Measurements from ENCODE around the gene KDM3A. TPM values are rescaled to one million over a fixed set of nuclear protein-coding genes. Genes with fewer than 3 reads are reported as not detected.

KDM3A gene
- polyA plus RNA-seq, 1 of the 3 experiments (the other 2 are of a cell fraction), result 13.7 TPM

DNA sequence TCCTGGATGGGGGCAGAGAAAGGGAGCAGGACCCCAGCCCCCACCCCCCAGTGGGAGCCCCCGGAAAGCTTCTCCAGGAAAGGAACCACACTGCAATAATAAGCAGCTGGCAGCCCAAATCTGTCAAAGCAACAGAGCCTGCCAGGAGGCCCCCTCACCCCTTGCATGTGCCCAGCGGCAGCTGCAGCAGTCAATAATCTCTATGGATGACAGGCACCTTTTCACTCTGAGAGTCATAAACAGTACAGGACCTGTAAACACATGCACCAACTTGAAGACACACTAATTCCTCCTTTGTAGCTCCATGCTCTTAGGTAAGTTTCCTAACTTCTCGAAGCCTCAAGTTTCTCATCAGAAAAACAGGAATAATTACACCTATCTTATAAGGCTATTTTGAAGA lies 26.2 kb upstream of the KDM3A start:
- CTCF ChIA-PET, result interaction anchor here (1.8 kb wide), 1 partner anchor 48 kb away, joined by 4 read pairs; no protein-coding TSS in a partner anchor
- DNase-seq, result no peak
- Histone ChIP-seq H3K9me3 (no peaks in the 10 kb centered on the region), H3K4me1 (ENCODE audit: control insufficient read depth in 1 of 2, insufficient read depth in 2 of 2, low read depth in 1 of 2, low read length in 1 of 2) (peaks cover 0 to 4% of the 10 kb centered on the region in 2 experiments; a peak in 1 of 4 replicates), H4K20me1 (ENCODE audit: insufficient read depth) (no peaks in the 10 kb centered on the region), H3K4me3 (ENCODE audit: low read depth in 2 of 2, low read length in 1 of 2) (no peak overlapping the region), H2AFZ (ENCODE audit: low read depth) (no peak overlapping the region), H3K4me2 (no peak overlapping the region), H3K79me2 (ENCODE audit: insufficient read depth) (no peaks in the 10 kb centered on the region), H3K36me3 (replicated peaks in 1 of 2; ENCODE audit: control insufficient read depth in 1 of 2, insufficient read depth in 2 of 2, low read length in 1 of 2) (no peaks in the 10 kb centered on the region), H3K9me2 (no peaks in the 10 kb centered on the region), H3K9ac (no peak overlapping the region), H3K27ac (ENCODE audit: low read depth in 2 of 2, low read length in 1 of 2) (no peak overlapping the region), H3K27me3 (ENCODE audit: insufficient read depth) (no peaks in the 10 kb centered on the region), H3F3A (replicated peaks; ENCODE audit: insufficient read depth) (no peaks in the 10 kb centered on the region)
- POLR2A ChIA-PET, result no interaction called here
- 51% methylated on average over 3 of the region's 3 CpGs for WGBS (ENCODE audit: low lambda C conversion rate)
- TF ChIP-seq, protein P1, sequence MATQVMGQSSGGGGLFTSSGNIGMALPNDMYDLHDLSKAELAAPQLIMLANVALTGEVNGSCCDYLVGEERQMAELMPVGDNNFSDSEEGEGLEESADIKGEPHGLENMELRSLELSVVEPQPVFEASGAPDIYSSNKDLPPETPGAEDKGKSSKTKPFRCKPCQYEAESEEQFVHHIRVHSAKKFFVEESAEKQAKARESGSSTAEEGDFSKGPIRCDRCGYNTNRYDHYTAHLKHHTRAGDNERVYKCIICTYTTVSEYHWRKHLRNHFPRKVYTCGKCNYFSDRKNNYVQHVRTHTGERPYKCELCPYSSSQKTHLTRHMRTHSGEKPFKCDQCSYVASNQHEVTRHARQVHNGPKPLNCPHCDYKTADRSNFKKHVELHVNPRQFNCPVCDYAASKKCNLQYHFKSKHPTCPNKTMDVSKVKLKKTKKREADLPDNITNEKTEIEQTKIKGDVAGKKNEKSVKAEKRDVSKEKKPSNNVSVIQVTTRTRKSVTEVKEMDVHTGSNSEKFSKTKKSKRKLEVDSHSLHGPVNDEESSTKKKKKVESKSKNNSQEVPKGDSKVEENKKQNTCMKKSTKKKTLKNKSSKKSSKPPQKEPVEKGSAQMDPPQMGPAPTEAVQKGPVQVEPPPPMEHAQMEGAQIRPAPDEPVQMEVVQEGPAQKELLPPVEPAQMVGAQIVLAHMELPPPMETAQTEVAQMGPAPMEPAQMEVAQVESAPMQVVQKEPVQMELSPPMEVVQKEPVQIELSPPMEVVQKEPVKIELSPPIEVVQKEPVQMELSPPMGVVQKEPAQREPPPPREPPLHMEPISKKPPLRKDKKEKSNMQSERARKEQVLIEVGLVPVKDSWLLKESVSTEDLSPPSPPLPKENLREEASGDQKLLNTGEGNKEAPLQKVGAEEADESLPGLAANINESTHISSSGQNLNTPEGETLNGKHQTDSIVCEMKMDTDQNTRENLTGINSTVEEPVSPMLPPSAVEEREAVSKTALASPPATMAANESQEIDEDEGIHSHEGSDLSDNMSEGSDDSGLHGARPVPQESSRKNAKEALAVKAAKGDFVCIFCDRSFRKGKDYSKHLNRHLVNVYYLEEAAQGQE (IDR thresholded peaks at IDR 0.05; ENCODE audit: low read depth, low read length), result no peak
- TF ChIP-seq GABPA (IDR thresholded peaks at IDR 0.05; ENCODE audit: low read depth) (no peak), NRF1 (IDR thresholded peaks at IDR 0.05; ENCODE audit: low read depth, low read length) (no peak), TEAD4 (IDR thresholded peaks at IDR 0.05; ENCODE audit: borderline replicate concordance, insufficient read depth) (no peak), NFIC (IDR thresholded peaks at IDR 0.05; ENCODE audit: borderline replicate concordance) (no peak), EZH2phosphoT487 (IDR thresholded peaks at IDR 0.05; ENCODE audit: borderline replicate concordance, low read depth) (no peak), CHD2 (IDR thresholded peaks at IDR 0.05; ENCODE audit: low read length, partially characterized antibody) (no peak), TCF12 (IDR thresholded peaks at IDR 0.05) (no peak)

DNA sequence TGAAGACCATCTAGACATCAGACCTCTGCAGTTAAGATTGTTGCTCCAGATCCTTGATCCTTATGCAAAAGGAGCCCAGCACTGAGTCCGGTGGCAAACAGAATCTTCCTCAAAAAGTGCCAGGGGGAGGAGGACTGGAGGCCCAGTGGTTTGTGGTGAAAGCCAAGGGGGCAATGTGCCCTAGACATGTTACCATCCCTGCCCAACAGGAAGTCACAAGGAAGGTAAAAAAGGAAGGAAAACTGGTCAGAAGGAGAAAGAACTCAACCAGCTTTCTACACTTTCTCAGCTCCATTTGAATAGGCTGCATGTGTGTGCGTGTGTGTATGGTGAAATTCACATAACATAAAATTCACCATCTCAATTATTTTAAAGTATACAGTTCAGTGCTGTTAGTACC lies 25.0 kb upstream of the KDM3A start:
- no peak overlapping the region for H3K4me3 ChIP-seq (ENCODE audit: low read depth in 2 of 2, low read length in 1 of 2)
- no peak for DNase-seq
- no peak overlapping the region for H3K9ac ChIP-seq
- no peak overlapping the region for H2AFZ ChIP-seq (ENCODE audit: low read depth)
- 56% methylated on average over 2 of the region's 2 CpGs for WGBS (ENCODE audit: low lambda C conversion rate)
- H3K4me2 ChIP-seq, result no peak overlapping the region
- H3K9me2 ChIP-seq, result no peaks in the 10 kb centered on the region
- ChIA-PET CTCF (no interaction called here), POLR2A (no interaction called here)
- H3K4me1 ChIP-seq (ENCODE audit: control insufficient read depth in 1 of 2, insufficient read depth in 2 of 2, low read depth in 1 of 2, low read length in 1 of 2), result peaks cover 0 to 4% of the 10 kb centered on the region in 2 experiments; a peak in 1 of 4 replicates
- no peaks in the 10 kb centered on the region for H3K27me3 ChIP-seq (ENCODE audit: insufficient read depth)
- no peaks in the 10 kb centered on the region for H3F3A ChIP-seq (replicated peaks; ENCODE audit: insufficient read depth)
- H3K36me3 ChIP-seq (replicated peaks in 1 of 2; ENCODE audit: control insufficient read depth in 1 of 2, insufficient read depth in 2 of 2, low read length in 1 of 2), result no peaks in the 10 kb centered on the region
- TF ChIP-seq MEF2A (IDR thresholded peaks at IDR 0.05; ENCODE audit: borderline replicate concordance, low read depth) (no peak), POLR2AphosphoS5 (IDR thresholded peaks at IDR 0.05; ENCODE audit: low read depth, low read length) (no peak), SIN3A (IDR thresholded peaks at IDR 0.05; ENCODE audit: borderline replicate concordance, low read depth, low read length) (no peak), GATA2 (CRISPR knock-in tag; IDR thresholded peaks at IDR 0.05) (no peak), CHD2 (IDR thresholded peaks at IDR 0.05; ENCODE audit: low read length, partially characterized antibody) (no peak)
- TF ChIP-seq, protein P1 (IDR thresholded peaks at IDR 0.05; ENCODE audit: low read depth, low read length), result no peak
- H3K27ac ChIP-seq (ENCODE audit: low read depth in 2 of 2, low read length in 1 of 2), result no peak overlapping the region
- no peaks in the 10 kb centered on the region for H3K79me2 ChIP-seq (ENCODE audit: insufficient read depth)
- no peaks in the 10 kb centered on the region for H3K9me3 ChIP-seq
- no peaks in the 10 kb centered on the region for H4K20me1 ChIP-seq (ENCODE audit: insufficient read depth)
